ENCODE results near the gene HUS1B. TPM values are rescaled to one million over a fixed set of nuclear protein-coding genes. Genes with fewer than 3 reads are reported as not detected.
A peak's percentile ranks its signal among the peaks of the same experiment; 100 is the strongest.

Gene HUS1B
- total and polyA plus RNA-seq, 2 of the 13 experiments (the other 11 are each of a cell fraction or from before 2014, with no cell fraction given), result 0.18 to 0.40 TPM

DNA sequence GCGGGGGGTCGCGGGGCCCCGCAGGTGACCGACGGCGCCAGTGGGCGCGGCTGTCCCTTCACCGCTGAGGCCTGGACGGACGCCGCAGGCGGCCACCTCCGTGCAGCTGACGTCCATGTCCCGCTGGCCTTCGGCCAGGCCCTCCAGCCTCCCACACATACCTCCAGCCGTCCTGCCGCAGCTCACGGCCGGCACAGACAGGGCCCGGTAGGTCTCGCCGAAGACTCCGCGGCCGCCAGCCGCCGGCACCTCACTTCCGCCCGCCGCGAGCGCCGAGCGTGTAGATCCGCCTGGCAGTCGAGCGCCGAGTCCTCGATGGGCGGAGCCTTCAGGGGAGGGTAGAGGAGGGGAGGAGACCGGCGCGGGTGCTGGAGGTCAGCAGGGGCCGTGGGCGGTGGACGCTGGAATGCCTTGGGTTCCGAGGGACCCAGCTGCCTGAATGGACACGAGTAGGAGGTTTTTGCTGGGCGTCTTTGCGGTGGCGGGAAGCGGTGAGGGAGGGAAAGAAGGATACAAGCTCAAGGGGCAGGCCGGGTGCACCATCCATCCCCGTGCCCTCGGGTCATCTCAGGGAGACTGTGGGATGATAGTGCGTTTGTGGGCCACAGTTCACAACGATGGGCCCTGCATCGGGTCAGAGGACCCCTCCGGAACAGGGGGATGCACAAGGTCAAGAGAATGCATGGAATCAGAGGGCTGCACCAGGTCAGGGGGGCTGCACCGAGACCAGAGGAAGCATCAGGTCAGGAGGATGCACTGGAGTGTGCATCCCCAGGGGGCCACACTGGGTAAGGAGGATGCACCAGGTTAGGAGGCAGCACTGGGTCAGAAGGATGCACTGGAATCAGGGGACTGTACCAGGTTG, 36.2 kb upstream of the HUS1B start, which contains the start of gene EXOC2 (continued):
- TF ChIP-seq MTF2 (CRISPR knock-in tag; IDR thresholded peaks at IDR 0.05; ENCODE audit: borderline replicate concordance) (peak; percentile 90; the same call in 1 of the 2 replicates), ZNF567 (CRISPR knock-in tag; IDR thresholded peaks at IDR 0.05; ENCODE audit: borderline replicate concordance) (peak; percentile 66), SALL2 (CRISPR knock-in tag; IDR thresholded peaks at IDR 0.05) (peak; percentile 89), ZNF235 (CRISPR knock-in tag; IDR thresholded peaks at IDR 0.05; ENCODE audit: borderline replicate concordance) (peak; percentile 96), ZNF564 (CRISPR knock-in tag; IDR thresholded peaks at IDR 0.05) (peak; percentile 83), REPIN1 (CRISPR knock-in tag; IDR thresholded peaks at IDR 0.05; ENCODE audit: borderline replicate concordance, low read depth) (peak; percentile 98), HOXA7 (CRISPR knock-in tag; IDR thresholded peaks at IDR 0.05) (peak; percentile 91), SMAD9 (CRISPR knock-in tag; IDR thresholded peaks at IDR 0.05) (peak; percentile 57; the same call in 1 of the 2 replicates), NR3C1 (CRISPR knock-in tag; IDR thresholded peaks at IDR 0.05) (peak; percentile 69; the same call in 1 of the 2 replicates), MAFK (conservative IDR thresholded peaks at IDR 0.05 in 1 of 2, IDR thresholded peaks at IDR 0.05 in 1 of 2; ENCODE audit: low read length in 2 of 2) (peak; percentile 13 to 76; a peak in 2 of 4 replicates), TOE1 (CRISPR knock-in tag; IDR thresholded peaks at IDR 0.05) (no peak), ZNF34 (CRISPR knock-in tag; IDR thresholded peaks at IDR 0.05; ENCODE audit: borderline replicate concordance) (0 out of 2 replicates have a peak, but pooled peaks have one; percentile 76), ZNF382 (CRISPR knock-in tag; IDR thresholded peaks at IDR 0.05; ENCODE audit: borderline replicate concordance) (no peak)
- TF ChIP-seq, protein P1, sequence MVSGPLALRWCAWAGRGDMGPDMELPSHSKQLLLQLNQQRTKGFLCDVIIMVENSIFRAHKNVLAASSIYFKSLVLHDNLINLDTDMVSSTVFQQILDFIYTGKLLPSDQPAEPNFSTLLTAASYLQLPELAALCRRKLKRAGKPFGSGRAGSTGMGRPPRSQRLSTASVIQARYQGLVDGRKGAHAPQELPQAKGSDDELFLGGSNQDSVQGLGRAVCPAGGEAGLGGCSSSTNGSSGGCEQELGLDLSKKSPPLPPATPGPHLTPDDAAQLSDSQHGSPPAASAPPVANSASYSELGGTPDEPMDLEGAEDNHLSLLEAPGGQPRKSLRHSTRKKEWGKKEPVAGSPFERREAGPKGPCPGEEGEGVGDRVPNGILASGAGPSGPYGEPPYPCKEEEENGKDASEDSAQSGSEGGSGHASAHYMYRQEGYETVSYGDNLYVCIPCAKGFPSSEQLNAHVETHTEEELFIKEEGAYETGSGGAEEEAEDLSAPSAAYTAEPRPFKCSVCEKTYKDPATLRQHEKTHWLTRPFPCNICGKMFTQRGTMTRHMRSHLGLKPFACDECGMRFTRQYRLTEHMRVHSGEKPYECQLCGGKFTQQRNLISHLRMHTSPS (CRISPR knock-in tag; IDR thresholded peaks at IDR 0.05; ENCODE audit: low read depth), result no peak; the same call in 1 of the 2 replicates
- TF ChIP-seq, protein P2, sequence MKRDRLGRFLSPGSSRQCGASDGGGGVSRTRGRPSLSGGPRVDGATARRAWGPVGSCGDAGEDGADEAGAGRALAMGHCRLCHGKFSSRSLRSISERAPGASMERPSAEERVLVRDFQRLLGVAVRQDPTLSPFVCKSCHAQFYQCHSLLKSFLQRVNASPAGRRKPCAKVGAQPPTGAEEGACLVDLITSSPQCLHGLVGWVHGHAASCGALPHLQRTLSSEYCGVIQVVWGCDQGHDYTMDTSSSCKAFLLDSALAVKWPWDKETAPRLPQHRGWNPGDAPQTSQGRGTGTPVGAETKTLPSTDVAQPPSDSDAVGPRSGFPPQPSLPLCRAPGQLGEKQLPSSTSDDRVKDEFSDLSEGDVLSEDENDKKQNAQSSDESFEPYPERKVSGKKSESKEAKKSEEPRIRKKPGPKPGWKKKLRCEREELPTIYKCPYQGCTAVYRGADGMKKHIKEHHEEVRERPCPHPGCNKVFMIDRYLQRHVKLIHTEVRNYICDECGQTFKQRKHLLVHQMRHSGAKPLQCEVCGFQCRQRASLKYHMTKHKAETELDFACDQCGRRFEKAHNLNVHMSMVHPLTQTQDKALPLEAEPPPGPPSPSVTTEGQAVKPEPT (CRISPR knock-in tag; IDR thresholded peaks at IDR 0.05; ENCODE audit: low read depth), result no peak; the same call in none of the 2 replicates
- TF ChIP-seq, protein P3, sequence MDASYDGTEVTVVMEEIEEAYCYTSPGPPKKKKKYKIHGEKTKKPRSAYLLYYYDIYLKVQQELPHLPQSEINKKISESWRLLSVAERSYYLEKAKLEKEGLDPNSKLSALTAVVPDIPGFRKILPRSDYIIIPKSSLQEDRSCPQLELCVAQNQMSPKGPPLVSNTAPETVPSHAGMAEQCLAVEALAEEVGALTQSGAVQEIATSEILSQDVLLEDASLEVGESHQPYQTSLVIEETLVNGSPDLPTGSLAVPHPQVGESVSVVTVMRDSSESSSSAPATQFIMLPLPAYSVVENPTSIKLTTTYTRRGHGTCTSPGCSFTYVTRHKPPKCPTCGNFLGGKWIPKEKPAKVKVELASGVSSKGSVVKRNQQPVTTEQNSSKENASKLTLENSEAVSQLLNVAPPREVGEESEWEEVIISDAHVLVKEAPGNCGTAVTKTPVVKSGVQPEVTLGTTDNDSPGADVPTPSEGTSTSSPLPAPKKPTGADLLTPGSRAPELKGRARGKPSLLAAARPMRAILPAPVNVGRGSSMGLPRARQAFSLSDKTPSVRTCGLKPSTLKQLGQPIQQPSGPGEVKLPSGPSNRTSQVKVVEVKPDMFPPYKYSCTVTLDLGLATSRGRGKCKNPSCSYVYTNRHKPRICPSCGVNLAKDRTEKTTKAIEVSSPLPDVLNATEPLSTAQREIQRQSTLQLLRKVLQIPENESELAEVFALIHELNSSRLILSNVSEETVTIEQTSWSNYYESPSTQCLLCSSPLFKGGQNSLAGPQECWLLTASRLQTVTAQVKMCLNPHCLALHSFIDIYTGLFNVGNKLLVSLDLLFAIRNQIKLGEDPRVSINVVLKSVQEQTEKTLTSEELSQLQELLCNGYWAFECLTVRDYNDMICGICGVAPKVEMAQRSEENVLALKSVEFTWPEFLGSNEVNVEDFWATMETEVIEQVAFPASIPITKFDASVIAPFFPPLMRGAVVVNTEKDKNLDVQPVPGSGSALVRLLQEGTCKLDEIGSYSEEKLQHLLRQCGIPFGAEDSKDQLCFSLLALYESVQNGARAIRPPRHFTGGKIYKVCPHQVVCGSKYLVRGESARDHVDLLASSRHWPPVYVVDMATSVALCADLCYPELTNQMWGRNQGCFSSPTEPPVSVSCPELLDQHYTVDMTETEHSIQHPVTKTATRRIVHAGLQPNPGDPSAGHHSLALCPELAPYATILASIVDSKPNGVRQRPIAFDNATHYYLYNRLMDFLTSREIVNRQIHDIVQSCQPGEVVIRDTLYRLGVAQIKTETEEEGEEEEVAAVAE (CRISPR knock-in tag; IDR thresholded peaks at IDR 0.05; ENCODE audit: borderline replicate concordance), result peak; percentile 90
- TF ChIP-seq, protein P4, sequence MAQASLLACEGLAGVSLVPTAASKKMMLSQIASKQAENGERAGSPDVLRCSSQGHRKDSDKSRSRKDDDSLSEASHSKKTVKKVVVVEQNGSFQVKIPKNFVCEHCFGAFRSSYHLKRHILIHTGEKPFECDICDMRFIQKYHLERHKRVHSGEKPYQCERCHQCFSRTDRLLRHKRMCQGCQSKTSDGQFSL (CRISPR knock-in tag; IDR thresholded peaks at IDR 0.05), result peak; percentile 81
- TF ChIP-seq, protein P5, sequence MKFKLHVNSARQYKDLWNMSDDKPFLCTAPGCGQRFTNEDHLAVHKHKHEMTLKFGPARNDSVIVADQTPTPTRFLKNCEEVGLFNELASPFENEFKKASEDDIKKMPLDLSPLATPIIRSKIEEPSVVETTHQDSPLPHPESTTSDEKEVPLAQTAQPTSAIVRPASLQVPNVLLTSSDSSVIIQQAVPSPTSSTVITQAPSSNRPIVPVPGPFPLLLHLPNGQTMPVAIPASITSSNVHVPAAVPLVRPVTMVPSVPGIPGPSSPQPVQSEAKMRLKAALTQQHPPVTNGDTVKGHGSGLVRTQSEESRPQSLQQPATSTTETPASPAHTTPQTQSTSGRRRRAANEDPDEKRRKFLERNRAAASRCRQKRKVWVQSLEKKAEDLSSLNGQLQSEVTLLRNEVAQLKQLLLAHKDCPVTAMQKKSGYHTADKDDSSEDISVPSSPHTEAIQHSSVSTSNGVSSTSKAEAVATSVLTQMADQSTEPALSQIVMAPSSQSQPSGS (CRISPR knock-in tag; IDR thresholded peaks at IDR 0.05), result peak; percentile 79
